Neutrophil (primary cell): ENCODE data around the gene RBM44.

Experiments
- H3K27ac ChIP-seq: fragments of 200-600 bp; sonication (generic); 2 replicates; pipeline ENCODE4 v1.5.1; 2016; ENCODE audit warnings: mild to moderate bottlenecking, moderate library complexity
- H3K27me3 ChIP-seq: fragments of 200-600 bp; sonication (generic); 2 replicates; pipeline ENCODE4 v1.6.0; 2016; ENCODE audit warnings: mild to moderate bottlenecking
- H3K36me3 ChIP-seq: fragments of 200-600 bp; sonication (generic); 2 replicates; pipeline ENCODE4 v1.5.1; 2017
- H3K4me1 ChIP-seq, 2 experiments: fragments of 200-600 bp in 1 of 2; sonication (generic) in 1 of 2; 1 replicate in 1 of 2; 2 replicates in 1 of 2; pipeline versions ENCODE4 v1.5.1 to v1.6.1; 2013 to 2016; ENCODE audit warnings: low read depth in 1 of 2, low read length in 1 of 2, mild to moderate bottlenecking in 1 of 2, moderate library complexity in 1 of 2; ENCODE audit not compliant: control insufficient read depth in 1 of 2, insufficient read depth in 1 of 2
- H3K4me3 ChIP-seq, 2 experiments: fragments of 200-600 bp in 1 of 2; sonication (generic) in 1 of 2; 1 replicate in 1 of 2; 2 replicates in 1 of 2; pipeline ENCODE4 v1.5.1; 2013 to 2016; ENCODE audit warnings: low read depth in 1 of 2, low read length in 1 of 2, mild to moderate bottlenecking in 1 of 2, moderate library complexity in 1 of 2
- H3K9me3 ChIP-seq: fragments of 200-600 bp; sonication (generic); 2 replicates; pipeline ENCODE4 v1.5.1; 2016
- CTCF ChIP-seq: fragments of 200-600 bp; sonication (generic); IDR thresholded peaks from 2 replicates; pipeline ENCODE4 v1.5.1; 2016; ENCODE audit warnings: antibody characterized with exemption

The RBM44 gene

DNA sequence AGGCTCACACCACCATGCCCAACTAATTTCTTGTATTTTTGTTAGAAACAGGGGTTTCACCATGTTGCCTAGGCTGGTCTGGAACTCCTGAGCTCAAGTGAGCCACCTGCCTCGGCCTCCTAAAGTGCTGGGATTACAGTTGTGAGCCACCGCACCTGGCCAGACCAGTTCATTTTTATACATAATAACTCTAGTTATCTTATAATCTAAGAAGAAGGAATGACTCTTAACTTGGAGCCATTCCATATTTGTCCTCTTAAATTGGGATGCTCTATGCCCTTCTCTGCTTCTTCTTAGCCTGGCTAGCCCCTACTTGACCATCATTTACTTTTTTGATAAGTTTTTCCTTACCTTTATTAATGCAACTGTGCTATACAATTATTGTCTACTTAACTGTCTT is 2.9 kb downstream of the RBM44 start:
- Histone ChIP-seq H3K4me3 (no peak overlapping the region), H3K4me1 (no peaks in the 10 kb centered on the region), H3K27me3 (no peaks in the 10 kb centered on the region), H3K9me3 (peaks cover 6% of the 10 kb centered on the region), H3K36me3 (no peaks in the 10 kb centered on the region), H3K27ac (no peak overlapping the region)
- TF ChIP-seq CTCF: no peak

GRCh38 chr2:237806334-237806733 is 7.8 kb downstream of the RBM44 start:
- Histone ChIP-seq H3K36me3 (no peaks in the 10 kb centered on the region), H3K4me1 (no peaks in the 10 kb centered on the region), H3K9me3 (no peaks in the 10 kb centered on the region), H3K4me3 (no peak overlapping the region), H3K27me3 (peaks cover 3% of the 10 kb centered on the region), H3K27ac (no peak overlapping the region)
- no peak for TF ChIP-seq CTCF

DNA sequence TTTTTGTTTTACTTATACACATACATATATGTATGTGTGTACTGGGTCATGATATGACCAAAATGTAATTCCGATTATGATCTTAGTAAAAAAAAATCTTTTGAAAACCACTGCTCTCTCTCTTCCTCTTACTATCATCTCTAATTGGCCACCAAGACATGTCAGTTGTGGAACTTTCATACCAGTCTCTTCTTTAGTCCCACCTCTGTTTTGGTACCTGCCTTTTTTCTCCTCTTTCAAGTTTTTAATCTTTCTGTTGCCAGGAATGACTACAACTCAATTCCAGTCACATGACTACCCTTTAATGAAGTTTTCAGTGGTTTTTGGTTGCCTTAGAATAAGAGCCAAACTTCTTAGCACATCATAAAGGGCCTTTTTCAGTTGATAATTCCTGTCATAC is 17.1 kb downstream of the RBM44 start:
- Histone ChIP-seq H3K4me3 (no peak overlapping the region), H3K9me3 (no peaks in the 10 kb centered on the region), H3K4me1 (no peaks in the 10 kb centered on the region), H3K36me3 (no peaks in the 10 kb centered on the region), H3K27ac (no peak overlapping the region), H3K27me3 (no peaks in the 10 kb centered on the region)
- TF ChIP-seq CTCF: no peak

DNA sequence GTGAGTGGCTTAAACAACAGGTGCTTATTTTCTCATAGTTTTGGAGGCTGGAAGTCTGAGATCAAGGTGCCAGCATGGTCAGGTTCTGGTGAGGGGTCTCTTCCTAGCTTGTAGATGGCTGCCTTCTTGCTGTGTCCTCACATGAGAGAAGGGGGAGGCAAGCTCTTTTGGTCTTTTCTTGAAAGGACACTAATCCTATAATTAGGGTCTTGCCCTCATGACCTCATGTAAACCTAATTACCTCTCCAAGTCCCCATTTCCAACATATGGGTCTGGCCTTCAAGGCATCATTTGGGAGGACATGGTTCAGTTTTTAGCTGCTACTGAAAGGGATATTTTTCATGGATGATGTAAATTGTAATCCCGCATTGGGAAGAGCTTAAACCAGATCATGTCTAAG is 18.0 kb downstream of the RBM44 start:
- TF ChIP-seq CTCF: no peak
- Histone ChIP-seq H3K27ac (no peak overlapping the region), H3K4me1 (no peaks in the 10 kb centered on the region), H3K36me3 (no peaks in the 10 kb centered on the region), H3K27me3 (no peaks in the 10 kb centered on the region), H3K9me3 (no peaks in the 10 kb centered on the region), H3K4me3 (no peak overlapping the region)

- no peaks in the 10 kb centered on the region for H3K27me3 ChIP-seq
- no peak overlapping the region for H3K27ac ChIP-seq
- no peak for TF ChIP-seq CTCF
- no peaks in the 10 kb centered on the region for H3K9me3 ChIP-seq
- no peaks in the 10 kb centered on the region for H3K4me1 ChIP-seq
- no peaks in the 10 kb centered on the region for H3K36me3 ChIP-seq
- no peak overlapping the region for H3K4me3 ChIP-seq
These were observed 19.5 kb downstream of the RBM44 start for GRCh38 chr2:237818066-237818473.

DNA sequence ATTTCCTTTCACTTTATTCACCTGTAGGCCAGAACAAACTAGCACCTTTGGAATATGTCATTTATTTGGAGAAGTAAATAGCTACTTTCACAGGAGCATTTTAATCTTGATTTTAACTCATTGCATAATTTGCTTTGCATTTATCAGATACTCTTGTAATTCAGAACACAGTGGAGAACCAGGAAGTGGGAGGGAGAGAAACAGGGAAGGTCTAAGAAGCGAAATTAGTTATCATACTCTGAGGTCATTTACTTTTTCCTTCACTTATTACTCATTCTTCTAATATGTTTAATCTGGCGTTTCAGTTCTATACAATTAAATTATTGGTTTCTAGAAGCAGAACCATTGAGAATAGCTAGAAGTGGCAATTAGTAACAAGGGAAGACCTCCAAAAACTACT is 20.7 kb downstream of the RBM44 start:
- H3K27ac ChIP-seq: no peak overlapping the region
- H3K9me3 ChIP-seq: no peaks in the 10 kb centered on the region
- H3K4me1 ChIP-seq: no peaks in the 10 kb centered on the region
- no peak overlapping the region for H3K4me3 ChIP-seq
- TF ChIP-seq CTCF: no peak
- no peaks in the 10 kb centered on the region for H3K27me3 ChIP-seq
- H3K36me3 ChIP-seq: no peaks in the 10 kb centered on the region
